ENCODE measurements around the gene ATP8B4. TPM values are rescaled to one million over a fixed set of nuclear protein-coding genes. Genes with fewer than 3 reads are reported as not detected.

Gene ATP8B4
- total and polyA plus RNA-seq, 2 donors (not counting 3 experiments of a cell fraction or from before 2014, with no cell fraction given) = not detected

DNA sequence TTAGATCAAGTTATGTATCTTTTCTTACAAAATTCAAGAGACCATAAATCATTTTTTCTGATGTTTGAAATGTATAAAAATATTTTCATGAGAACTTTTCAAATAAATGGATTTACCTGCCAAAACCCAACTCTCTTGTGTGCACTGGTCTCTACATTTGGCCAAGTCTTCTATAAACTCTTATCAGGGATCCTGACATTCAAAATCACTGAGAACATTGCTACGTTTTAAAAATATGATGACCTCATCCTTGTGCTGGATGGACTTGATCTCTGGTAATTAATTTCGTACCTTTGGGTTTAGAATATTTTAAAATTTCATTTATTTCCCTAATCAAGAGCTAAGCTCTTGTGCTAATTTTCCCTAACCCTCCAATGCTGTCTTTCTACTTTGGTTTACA lies 127.4 kb downstream of the ATP8B4 start:
- no peak overlapping the region for H2AFZ ChIP-seq (ENCODE audit: low read depth, low read length)
- dilution Hi-C loops (cut with MboI; ENCODE audit: extremely low pct_ligation_motif_present, low sequenced_read_pairs) (no loop called here), intact Hi-C loops (cut with micrococcal nuclease) (no loop called here)
- no peak overlapping the region for H3K4me2 ChIP-seq (ENCODE audit: insufficient read depth, low read length)
- CTCF ChIA-PET = interaction anchor here (0.9 kb wide), 1 partner anchor 11 kb away, joined by 3 read pairs; no protein-coding TSS in a partner anchor
- H3K9ac ChIP-seq (replicated peaks; ENCODE audit: extremely low read depth, insufficient read depth, low read length) = no peak overlapping the region
- no peak for FAIRE-seq
- H3K36me3 ChIP-seq (ENCODE audit: control insufficient read depth in 2 of 2, extremely low read depth in 1 of 2, insufficient read depth in 2 of 2, low read length in 2 of 2) = no peaks in the 10 kb centered on the region
- no peak overlapping the region for H3K27ac ChIP-seq (ENCODE audit: insufficient read depth, low read depth, low read length)
- POLR2A ChIA-PET = no interaction called here
- no peaks in the 10 kb centered on the region for H3K9me3 ChIP-seq (replicated peaks; ENCODE audit: control insufficient read depth, insufficient read depth, low read length)
- H3K79me2 ChIP-seq (ENCODE audit: control insufficient read depth, insufficient read depth, low read length) = no peaks in the 10 kb centered on the region
- DNase-seq (ENCODE audit: low read depth, low spot score) = no peak
- no TSS peak for BruUV-seq (replicated peaks)
- H4K20me1 ChIP-seq (replicated peaks; ENCODE audit: control insufficient read depth, extremely low read depth, insufficient read depth, low read length) = no peaks in the 10 kb centered on the region
- no peaks in the 10 kb centered on the region for H3K9me1 ChIP-seq (replicated peaks; ENCODE audit: control insufficient read depth, extremely low read depth, insufficient read depth, low read length)
- no peak overlapping the region for H3K4me3 ChIP-seq (replicated peaks in 1 of 3; ENCODE audit: insufficient read depth in 1 of 3, low read depth in 1 of 3, low read length in 3 of 3)
- H3K4me1 ChIP-seq (ENCODE audit: control insufficient read depth, extremely low read depth, insufficient read depth, low read length) = no peaks in the 10 kb centered on the region
- H3K27me3 ChIP-seq (ENCODE audit: control insufficient read depth in 2 of 2, insufficient read depth in 2 of 2, low read length in 2 of 2) = peaks cover 0 to 4% of the 10 kb centered on the region in 2 experiments
- TF ChIP-seq, protein P1, sequence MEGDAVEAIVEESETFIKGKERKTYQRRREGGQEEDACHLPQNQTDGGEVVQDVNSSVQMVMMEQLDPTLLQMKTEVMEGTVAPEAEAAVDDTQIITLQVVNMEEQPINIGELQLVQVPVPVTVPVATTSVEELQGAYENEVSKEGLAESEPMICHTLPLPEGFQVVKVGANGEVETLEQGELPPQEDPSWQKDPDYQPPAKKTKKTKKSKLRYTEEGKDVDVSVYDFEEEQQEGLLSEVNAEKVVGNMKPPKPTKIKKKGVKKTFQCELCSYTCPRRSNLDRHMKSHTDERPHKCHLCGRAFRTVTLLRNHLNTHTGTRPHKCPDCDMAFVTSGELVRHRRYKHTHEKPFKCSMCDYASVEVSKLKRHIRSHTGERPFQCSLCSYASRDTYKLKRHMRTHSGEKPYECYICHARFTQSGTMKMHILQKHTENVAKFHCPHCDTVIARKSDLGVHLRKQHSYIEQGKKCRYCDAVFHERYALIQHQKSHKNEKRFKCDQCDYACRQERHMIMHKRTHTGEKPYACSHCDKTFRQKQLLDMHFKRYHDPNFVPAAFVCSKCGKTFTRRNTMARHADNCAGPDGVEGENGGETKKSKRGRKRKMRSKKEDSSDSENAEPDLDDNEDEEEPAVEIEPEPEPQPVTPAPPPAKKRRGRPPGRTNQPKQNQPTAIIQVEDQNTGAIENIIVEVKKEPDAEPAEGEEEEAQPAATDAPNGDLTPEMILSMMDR (IDR thresholded peaks at IDR 0.05; ENCODE audit: extremely low read depth in 1 of 2, insufficient read depth in 1 of 2, low read depth in 1 of 2, low read length in 2 of 2) = no peak
- TF ChIP-seq MYC (IDR thresholded peaks at IDR 0.05; ENCODE audit: low read depth, low read length) (no peak), GATA2 (IDR thresholded peaks at IDR 0.05; ENCODE audit: insufficient read depth, insufficient read length, low read depth, low read length) (no peak), POLR2A (IDR thresholded peaks at IDR 0.05; ENCODE audit: low read depth, low read length) (no peak), EZH2 (IDR thresholded peaks at IDR 0.05; ENCODE audit: borderline replicate concordance, low read depth, low read length, severe bottlenecking) (no peak), FOS (IDR thresholded peaks at IDR 0.05; ENCODE audit: borderline replicate concordance, insufficient read depth, low read length) (no peak), POLR2AphosphoS5 (IDR thresholded peaks at IDR 0.05; ENCODE audit: insufficient read depth, low read depth, low read length) (no peak), JUN (IDR thresholded peaks at IDR 0.05; ENCODE audit: borderline replicate concordance, insufficient read depth, insufficient read length, low read depth) (no peak)
- TF ChIP-seq, protein P2, sequence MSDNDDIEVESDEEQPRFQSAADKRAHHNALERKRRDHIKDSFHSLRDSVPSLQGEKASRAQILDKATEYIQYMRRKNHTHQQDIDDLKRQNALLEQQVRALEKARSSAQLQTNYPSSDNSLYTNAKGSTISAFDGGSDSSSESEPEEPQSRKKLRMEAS (IDR thresholded peaks at IDR 0.05; ENCODE audit: insufficient read depth, insufficient read length) = no peak

Measured in endothelial cell of umbilical vein (primary cell).